GM03348 (cell line): ENCODE measurements around the gene CHM.
A peak's percentile ranks its signal among the peaks of the same experiment; 100 is the strongest.
"Not testable (repeated sequence)": the region's sequence is repeated elsewhere in the genome, so short reads cannot be mapped to it uniquely, and the experiment has no call there.

Experiments used
- DNase-seq: peaks from one replicate; pipeline ENCODE4 v3.0.0; 2012; ENCODE audit warnings: low spot score

Gene CHM

GRCh38 chrX:85995641-85996040 lies 51.7 kb downstream of the CHM start:
- DNase-seq: no peak

- DNase-seq: no peak
These were observed 52.6 kb downstream of the CHM start for GRCh38 chrX:85994797-85995196.

GRCh38 chrX:85994228-85994627 lies 53.1 kb downstream of the CHM start:
- DNase-seq: no peak

- DNase-seq: no peak
These were observed 53.7 kb downstream of the CHM start for GRCh38 chrX:85993539-85994197.

- peak; percentile 15 for DNase-seq
These were observed 54.5 kb downstream of the CHM start for GRCh38 chrX:85992811-85993229.

- DNase-seq: no peak
These were observed 59.0 kb downstream of the CHM start for GRCh38 chrX:85988353-85988752.

GRCh38 chrX:85980286-85980685 lies 67.1 kb downstream of the CHM start:
- DNase-seq: no peak

GRCh38 chrX:85977218-85977617 lies 70.1 kb downstream of the CHM start:
- DNase-seq: no peak

GRCh38 chrX:85972351-85972750 lies 75.0 kb downstream of the CHM start:
- not testable (repeated sequence) for DNase-seq

GRCh38 chrX:85964744-85965143 lies 82.6 kb downstream of the CHM start:
- DNase-seq: no peak

GRCh38 chrX:85963736-85964135 lies 83.6 kb downstream of the CHM start:
- peak; percentile 50 for DNase-seq

- no peak for DNase-seq
These were observed 91.8 kb downstream of the CHM start for GRCh38 chrX:85955510-85955909.

GRCh38 chrX:85944751-85945150 lies 102.6 kb downstream of the CHM start:
- DNase-seq: not testable (repeated sequence)

- DNase-seq: peak; percentile 1
These were observed 106.1 kb downstream of the CHM start for GRCh38 chrX:85941275-85941674.

GRCh38 chrX:85939942-85940341 lies 107.4 kb downstream of the CHM start:
- not testable (repeated sequence) for DNase-seq

- not testable (repeated sequence) for DNase-seq
These were observed 113.0 kb downstream of the CHM start for GRCh38 chrX:85934399-85934798.

GRCh38 chrX:85930099-85930498 lies 117.3 kb downstream of the CHM start:
- no peak for DNase-seq

GRCh38 chrX:85928606-85929005 lies 118.8 kb downstream of the CHM start:
- DNase-seq: no peak

GRCh38 chrX:85927740-85928139 lies 119.6 kb downstream of the CHM start:
- DNase-seq: no peak

- peak; percentile 7 for DNase-seq
These were observed 124.5 kb downstream of the CHM start for GRCh38 chrX:85922821-85923220.

- not testable (repeated sequence) for DNase-seq
These were observed 130.6 kb downstream of the CHM start for GRCh38 chrX:85916656-85917280.

- DNase-seq: no peak
These were observed 132.9 kb downstream of the CHM start for GRCh38 chrX:85914431-85914830.

GRCh38 chrX:85907316-85907715 lies 140.0 kb downstream of the CHM start:
- DNase-seq: no peak

- no peak for DNase-seq
These were observed 141.0 kb downstream of the CHM start for GRCh38 chrX:85906399-85906798.
